H1 (cell line): ENCODE measurements around the gene STK39.

Experiments used
- CHD2 ChIP-seq: IDR thresholded peaks from 2 replicates; pipeline ENCODE4 v1.6.1; 2012; ENCODE audit warnings: low read length, improper control_type of control experiment
- CTCF ChIP-seq, 3 experiments: IDR thresholded peaks; 1 replicate in 2 of 3; 2 replicates in 1 of 3; pipeline versions ENCODE4 v1.5.1 to v1.6.1; 2011; ENCODE audit warnings: low read length in 3 of 3, mild to moderate bottlenecking in 3 of 3, inconsistent platforms in 2 of 3, low read depth in 1 of 3, moderate library complexity in 1 of 3; ENCODE audit not compliant: insufficient read depth in 1 of 3; ENCODE audit errors: control extremely low read depth in 1 of 3
- EZH2 ChIP-seq: fragments of 200-600 bp; sonication (generic); IDR thresholded peaks from 2 replicates; pipeline ENCODE4 v1.7.1; 2012; ENCODE audit warnings: low read depth, mild to moderate bottlenecking, moderate library complexity, low read length, inconsistent platforms; ENCODE audit not compliant: severe bottlenecking
- GABPA ChIP-seq: IDR thresholded peaks from 2 replicates; pipeline ENCODE4 v1.6.1; 2011; ENCODE audit warnings: mild to moderate bottlenecking, low read length, moderate library complexity, borderline replicate concordance; ENCODE audit not compliant: insufficient read depth
- HDAC2 ChIP-seq, 2 experiments: fragments of 300-600 bp in 1 of 2; sonication (generic) in 1 of 2; IDR thresholded peaks; 2 replicates each; pipeline ENCODE4 v1.6.1; 2011 to 2012; ENCODE audit warnings: low read depth in 2 of 2, low read length in 2 of 2, mild to moderate bottlenecking in 2 of 2, moderate library complexity in 2 of 2, borderline replicate concordance in 1 of 2, inconsistent platforms in 1 of 2
- KDM1A ChIP-seq: fragments of 200-600, 300-600 bp; sonication (generic); IDR thresholded peaks from 2 replicates; pipeline ENCODE4 v1.7.1; 2016; ENCODE audit warnings: mild to moderate bottlenecking, low read length, borderline replicate concordance
- POLR2A ChIP-seq, 2 experiments: IDR thresholded peaks; 1 replicate in 1 of 2; 2 replicates in 1 of 2; pipeline ENCODE4 v1.6.1; 2011; ENCODE audit warnings: low read depth in 2 of 2, low read length in 2 of 2, mild to moderate bottlenecking in 2 of 2; ENCODE audit errors: control extremely low read depth in 1 of 2
- TAF1 ChIP-seq: IDR thresholded peaks from 2 replicates; pipeline ENCODE4 v1.6.1; 2011; ENCODE audit warnings: mild to moderate bottlenecking, low read depth, low read length
- TF ChIP-seq, protein P1 (sequence below): IDR thresholded peaks from 2 replicates; pipeline ENCODE4 v1.6.1; 2012; ENCODE audit warnings: inconsistent platforms

- TF ChIP-seq CTCF (IDR thresholded peaks at IDR 0.05; ENCODE audit: control extremely low read depth in 1 of 3, insufficient read depth in 1 of 3, low read depth in 1 of 3, low read length in 3 of 3): no peak
- TF ChIP-seq POLR2A (IDR thresholded peaks at IDR 0.05; ENCODE audit: control extremely low read depth in 1 of 2, low read depth in 2 of 2, low read length in 2 of 2): no peak
- TF ChIP-seq TAF1: no peak
- no peak for TF ChIP-seq GABPA
- no peak for TF ChIP-seq CHD2
- TF ChIP-seq, protein P1, sequence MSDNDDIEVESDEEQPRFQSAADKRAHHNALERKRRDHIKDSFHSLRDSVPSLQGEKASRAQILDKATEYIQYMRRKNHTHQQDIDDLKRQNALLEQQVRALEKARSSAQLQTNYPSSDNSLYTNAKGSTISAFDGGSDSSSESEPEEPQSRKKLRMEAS: no peak
- TF ChIP-seq KDM1A: no peak
- no peak for TF ChIP-seq HDAC2 (IDR thresholded peaks at IDR 0.05; ENCODE audit: borderline replicate concordance in 1 of 2, low read depth in 2 of 2, low read length in 2 of 2)
- TF ChIP-seq EZH2: no peak
Observed at GRCh38 chr2:168278424-168278888, 31.1 kb upstream of the STK39 start.
